GM12891 (cell line): Measurements from ENCODE around the gene SHROOM3.

ENCODE experiments used
- PAX5 ChIP-seq: IDR thresholded peaks from 2 replicates; pipeline ENCODE4 v1.6.1; 2011; ENCODE audit warnings: low read length, moderate library complexity, mild to moderate bottlenecking; ENCODE audit not compliant: insufficient read depth, severe bottlenecking
- POLR2A ChIP-seq: IDR thresholded peaks from 2 replicates; pipeline ENCODE4 v1.6.1; 2011; ENCODE audit warnings: low read depth, low read length, control low read depth
- POU2F2 ChIP-seq: IDR thresholded peaks from 2 replicates; pipeline ENCODE4 v1.6.1; 2011; ENCODE audit warnings: low read depth, mild to moderate bottlenecking, control low read depth, low read length, moderate library complexity

DNA sequence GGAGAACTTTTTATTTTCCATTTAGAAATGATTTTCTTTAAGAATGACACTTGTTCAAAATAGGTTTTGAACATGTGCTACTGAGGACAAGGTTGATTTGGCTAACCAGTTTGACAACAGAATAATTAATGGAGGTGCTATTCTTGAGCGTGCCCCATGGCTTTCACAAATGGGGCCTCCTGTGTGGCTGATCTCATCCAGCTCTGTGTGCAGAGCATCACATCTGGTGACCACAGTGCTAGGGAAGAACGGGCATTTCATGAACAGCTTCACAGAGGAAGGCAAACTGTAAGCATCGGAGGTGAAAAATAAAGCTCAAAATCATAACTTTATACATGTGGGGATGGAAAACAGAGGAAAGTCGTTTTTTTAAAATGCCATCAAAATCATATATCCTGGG is 314.3 kb downstream of the SHROOM3 start:
- no peak for TF ChIP-seq POLR2A
- TF ChIP-seq PAX5, result no peak
- TF ChIP-seq POU2F2, result no peak
